Fibroblast of upper back skin (primary cell): Measurements from ENCODE around the gene LRRC3C.

Experiments
- DNase-seq: peaks from one replicate; pipeline ENCODE4 v3.0.0-alpha.2; 2013

The LRRC3C gene

DNA sequence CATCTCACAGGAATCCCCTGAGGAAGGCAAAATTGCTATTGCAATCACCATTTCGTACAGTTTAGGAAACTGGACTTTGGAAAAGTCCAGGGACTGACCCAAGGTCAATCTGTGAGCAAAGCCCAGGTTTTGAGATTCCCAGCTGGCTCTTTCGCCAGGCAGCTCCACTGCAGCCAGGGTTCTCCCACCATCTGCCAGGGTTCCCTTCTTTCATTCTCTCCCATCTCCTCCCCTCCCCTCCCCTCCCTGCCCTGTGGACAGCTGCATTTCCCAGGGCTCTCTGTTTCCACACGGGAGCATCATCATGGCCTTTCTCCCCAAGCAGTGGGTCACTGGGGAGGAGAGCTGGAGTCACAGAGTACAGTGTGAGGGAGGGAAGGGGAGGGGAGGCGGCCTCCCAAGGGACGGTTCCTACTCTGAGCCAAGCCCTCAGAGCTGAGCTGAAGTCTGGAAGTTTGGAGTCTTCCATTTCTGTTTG lies 23.4 kb downstream of the LRRC3C start:
- no peak for DNase-seq

DNA sequence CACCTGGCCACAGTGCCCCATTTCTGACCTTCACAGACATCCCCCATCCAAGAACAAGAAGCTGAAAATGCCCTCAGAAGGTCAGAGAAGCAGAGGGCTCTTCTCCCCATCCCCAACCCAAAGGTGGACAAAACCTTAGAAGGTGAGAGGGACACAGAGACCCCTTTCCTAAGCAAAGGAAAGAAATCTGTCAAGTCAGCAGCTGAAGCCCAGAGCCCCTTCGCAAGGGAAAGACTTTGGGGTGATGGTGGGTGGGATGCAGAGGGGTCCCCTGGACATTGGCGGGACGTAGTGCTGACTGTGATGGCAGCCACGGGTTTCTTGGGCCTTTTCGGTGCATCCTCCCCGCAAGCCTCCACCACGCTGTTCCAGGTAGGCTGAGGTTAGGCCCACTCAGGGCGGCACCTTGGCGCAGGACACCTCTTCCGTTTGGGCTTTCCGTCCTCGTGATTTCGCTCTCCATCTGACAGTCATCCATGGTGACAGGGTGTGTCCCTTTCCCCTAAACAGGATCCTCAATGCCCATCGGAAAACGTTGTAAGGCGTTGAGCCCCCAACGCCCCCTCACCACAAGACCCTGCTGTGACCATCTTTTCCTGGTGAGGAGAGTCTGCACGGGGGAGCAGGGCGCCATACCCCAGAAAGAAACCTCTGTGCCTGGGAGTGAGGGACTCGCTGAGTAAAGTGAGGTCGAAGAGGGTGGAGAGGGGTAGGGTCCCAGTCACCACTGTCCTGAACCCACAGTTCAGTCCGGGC lies 24.6 kb downstream of the LRRC3C start:
- no peak for DNase-seq

DNA sequence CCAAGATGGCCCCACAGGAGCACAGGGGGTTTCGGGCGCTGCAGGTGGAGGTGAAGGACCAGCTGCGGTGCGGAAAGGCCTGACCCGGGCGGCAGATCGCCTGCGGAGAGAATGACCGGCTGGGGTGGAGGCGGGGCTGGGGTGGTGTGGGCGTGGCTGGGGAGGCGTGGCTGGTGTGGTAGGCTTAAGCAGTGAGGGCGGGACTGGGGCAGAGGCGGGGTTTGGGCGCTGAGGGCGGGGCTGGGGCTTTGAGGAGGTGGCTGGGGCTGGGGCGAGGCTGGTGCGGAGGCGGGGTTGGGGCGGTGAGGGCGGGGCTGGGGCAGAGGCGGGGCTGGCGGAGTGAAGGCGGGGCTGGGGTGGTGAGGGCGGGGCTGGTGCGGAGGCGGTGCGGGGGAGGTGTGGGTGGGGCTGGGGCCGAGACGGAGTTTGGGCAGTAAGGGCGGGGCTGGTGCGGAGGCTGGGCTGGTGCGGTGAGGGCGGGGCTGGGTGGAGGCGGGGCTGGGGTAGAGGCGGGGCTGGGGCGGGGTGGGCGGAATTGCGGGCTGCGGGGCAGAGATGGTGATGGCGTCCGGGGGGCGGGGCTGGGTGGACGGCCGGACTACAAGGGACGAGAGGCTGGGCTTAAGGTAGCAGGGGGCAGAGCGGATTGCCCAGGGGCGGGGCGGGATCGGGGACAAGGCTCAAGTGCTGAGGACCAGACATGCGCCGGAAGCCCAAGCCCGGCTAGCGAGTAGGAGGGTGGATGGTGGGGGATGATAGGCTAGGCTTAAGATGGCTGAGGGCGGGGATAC lies 25.3 kb downstream of the LRRC3C start:
- peak; percentile 92 for DNase-seq

DNA sequence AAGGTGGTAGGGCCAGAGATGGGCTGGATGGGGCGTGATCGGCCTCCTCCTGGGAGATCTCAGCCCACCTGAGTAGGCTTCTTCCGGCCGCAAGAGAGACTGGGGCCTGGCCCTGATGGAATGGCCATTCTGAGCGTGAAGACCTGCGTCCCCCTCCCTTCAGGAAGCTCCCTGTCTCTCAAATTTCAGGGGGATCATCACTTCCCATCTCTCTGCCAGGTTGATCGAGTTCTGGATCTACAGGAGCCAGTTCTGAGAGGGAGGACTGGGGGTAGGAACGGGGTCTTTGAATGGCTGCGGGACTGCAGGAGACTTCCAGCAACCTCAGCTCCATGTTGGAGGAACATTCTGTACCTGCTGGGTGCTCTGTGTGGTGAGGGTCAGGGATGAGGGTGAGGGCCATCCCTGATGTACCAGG lies 25.9 kb downstream of the LRRC3C start:
- no peak for DNase-seq

DNA sequence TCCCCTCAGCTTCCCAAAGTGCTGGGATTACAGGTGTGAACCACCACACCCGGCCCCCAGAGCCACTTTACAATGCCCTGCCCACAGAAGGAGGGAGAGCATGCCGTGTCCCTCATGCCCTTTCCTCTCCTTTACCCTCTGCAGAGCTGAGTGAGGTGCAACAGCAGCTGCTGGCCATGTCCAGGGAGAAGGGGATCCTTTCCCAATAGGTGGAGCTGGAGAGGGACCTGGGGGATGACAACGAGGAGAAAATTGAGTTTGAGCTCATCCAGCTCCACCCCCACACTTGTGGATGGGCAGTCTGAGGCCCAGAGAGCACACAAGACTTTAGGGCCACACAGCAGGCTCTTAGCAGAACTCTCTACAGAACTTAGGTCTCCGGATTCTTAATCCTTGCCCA lies 27.3 kb downstream of the LRRC3C start:
- no peak for DNase-seq

DNA sequence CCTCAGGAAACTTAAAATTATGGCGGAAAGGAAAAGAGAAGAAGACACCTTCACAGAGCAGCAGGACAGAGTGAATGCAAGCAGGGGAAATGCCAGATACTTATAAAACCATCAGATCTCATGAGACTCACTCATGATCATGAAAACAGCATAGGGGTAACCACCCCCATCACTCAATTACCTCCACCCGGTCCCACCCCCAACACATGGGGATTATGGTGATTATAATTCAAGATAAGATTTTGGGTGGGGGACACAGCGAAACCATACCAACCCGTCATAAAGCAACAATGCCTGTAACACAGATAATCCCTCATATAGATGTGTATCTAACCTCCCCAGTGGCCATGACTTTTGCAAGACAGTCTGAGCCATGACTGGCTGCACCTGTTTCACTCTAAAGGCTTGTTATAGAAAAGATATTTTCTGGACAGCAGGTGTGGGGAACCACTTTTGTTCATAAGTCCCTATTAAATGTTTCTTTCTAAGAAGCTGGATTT lies 28.2 kb downstream of the LRRC3C start:
- no peak for DNase-seq

DNA sequence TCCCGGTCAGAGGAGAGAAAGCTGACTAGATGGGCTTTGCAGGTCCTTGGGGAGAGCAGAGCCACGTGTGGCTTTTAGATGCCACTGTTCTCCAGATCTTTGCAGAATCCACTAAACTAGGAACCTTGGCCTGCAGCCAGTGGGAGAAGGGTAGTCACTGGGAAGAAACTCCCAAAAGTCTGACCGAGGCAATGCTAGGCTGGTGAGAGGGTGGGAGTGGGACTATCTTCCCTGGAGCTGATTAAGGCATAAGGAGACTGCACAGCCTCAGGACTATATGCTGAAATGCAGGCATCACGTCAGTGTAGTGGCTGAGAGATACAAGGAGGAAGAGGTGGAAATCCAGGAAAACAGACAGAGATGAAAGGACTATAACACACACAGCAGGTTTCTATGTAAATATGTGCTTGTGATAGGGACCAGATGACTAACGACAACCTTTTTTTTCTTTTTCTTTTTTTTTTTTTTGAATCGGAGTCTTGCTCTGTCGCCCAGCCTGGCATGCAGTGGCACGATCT lies 33.1 kb downstream of the LRRC3C start:
- DNase-seq, result no peak

DNA sequence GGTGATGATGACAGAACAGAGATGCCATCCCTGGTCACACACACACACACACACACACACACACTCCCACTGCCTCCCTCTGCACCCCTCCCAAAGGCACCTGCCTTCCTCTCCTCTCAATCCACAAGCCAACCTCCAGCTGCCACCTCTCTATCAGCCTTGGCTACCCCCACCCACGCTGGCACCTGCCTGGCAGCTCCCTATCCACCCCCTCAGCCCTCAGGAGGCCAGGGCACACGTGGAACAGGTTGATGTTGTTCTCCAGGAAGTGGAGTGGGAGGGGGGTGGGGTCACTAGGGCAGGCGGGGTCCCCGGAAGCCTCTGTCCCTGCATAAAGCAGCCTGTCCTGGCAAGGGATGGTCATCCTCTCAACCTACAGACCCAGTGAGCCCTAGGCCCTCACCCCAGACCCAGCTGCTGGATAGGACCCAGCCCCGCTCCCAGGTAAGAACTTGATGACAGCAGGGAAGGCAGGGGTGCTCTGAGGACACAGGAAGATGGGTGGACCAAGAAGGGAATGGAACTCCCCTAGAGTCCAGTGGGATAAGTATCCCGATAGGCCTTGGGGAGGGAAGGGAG lies 35.2 kb downstream of the LRRC3C start, which contains the start of gene GSDMA:
Gene GSDMA (plus strand): TSS at position 363 of the 579 bp plus-strand sequence. CDS start 2,684 bp downstream, outside the sequence.
- DNase-seq, result no peak

DNA sequence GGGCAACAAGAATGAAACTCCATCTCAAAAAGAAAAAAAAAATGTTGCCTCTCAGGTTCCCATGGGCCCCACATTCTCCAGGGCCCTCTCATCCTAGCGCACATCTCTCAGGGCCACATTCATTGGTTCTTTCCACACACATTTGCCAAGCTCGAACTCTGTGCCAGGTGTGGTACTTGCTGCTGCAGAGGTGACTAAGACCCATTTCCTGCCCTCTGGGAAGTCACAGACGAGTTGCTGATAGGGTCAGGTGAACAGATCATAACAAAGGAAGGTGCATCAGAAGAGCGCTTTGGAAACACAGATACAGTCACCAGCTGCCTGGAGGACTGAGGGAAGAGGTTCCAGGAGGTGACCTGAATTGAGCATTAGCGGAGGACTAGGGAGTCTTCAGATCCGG lies 36.3 kb downstream of the LRRC3C start:
- no peak for DNase-seq

DNA sequence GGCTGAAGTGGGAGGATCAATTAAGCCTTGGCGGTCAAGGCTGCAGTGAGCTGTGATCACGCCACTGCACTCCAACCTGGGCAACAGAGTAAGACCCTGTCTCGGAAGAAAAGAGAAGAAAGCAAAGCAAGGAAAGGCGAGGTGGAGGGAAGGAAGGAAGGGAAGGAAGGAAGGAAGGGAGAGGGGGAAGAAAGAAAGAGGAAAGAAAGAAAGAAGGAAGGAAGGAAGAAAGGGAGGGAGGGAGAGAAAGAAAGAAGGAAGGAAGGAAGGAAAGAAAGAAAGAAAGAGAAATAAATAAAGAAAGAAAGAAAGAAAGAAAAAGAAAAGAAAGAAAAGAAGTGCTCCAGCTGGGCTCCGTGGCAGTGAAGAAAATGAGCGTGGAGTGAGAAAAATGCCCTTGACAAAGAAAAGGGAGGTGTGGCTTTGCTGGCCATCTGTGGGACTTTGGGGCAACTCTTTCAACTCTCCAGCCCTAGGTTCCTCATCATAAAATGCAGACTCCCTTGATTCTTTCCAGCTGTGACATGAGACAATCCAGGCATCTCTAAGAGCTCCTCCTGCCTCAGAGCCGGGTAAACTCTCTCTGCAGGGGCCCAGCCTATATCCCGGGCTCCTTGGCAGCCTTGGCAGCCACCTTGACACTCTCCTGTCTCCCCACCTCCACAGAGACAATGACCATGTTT lies 37.6 kb downstream of the LRRC3C start:
- no peak for DNase-seq

DNA sequence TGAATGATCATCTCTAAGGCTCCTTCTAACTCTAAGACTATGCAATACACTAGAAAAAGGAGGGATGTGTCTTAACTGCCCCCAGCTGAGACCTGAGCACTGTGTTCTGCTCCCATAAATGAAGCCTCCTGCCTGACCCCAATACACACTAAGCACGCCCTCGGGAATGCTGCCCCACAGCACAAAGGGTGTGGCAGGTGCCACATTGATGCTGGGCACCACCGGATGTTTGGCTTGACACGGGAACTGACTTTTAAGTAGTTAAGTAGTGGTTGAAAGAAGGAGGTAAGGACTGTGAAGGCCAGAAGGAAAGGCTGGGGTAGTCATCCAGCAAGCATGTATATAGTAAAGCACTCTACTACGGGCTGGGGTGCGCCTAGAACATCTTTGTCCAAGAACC lies 39.2 kb downstream of the LRRC3C start:
- DNase-seq, result no peak

DNA sequence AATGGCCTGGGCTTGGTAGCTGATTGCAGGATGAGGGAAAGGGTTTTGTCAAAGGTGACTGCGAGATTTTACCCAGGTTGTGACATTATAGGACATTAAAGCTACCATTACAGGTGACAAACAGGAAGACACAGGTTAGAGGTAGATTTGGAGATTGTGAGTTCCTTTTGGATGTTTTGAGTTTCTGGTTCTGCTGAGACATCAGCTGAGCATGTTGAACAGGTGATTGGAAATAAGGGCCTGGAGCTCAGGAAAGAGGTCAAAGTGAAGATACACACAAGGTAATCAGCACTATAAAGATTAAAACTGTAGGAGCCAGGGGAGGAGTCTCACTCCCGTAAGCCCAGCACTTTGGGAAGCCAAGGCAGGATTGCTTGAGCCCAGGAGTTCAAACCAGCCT lies 41.2 kb downstream of the LRRC3C start:
- no peak for DNase-seq

DNA sequence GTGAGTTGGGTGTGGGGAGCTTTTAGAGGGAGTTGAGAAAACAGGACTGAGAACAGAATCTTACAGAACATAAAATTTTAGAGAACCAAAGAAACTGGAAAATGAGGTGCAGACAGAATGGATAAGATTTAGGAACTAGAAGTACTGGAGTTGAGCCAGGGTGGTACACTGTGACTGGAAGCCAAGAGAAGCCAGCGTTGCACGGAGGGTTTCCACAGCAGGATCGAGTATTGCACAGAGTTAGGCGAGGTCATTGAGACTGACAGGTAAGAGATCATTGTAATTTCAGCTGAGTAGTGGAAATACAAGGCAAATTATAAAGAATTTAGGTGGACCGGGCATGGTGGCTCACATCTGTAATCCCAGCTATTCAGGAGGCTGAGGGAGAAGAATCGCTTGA lies 41.8 kb downstream of the LRRC3C start:
- no peak for DNase-seq

DNA sequence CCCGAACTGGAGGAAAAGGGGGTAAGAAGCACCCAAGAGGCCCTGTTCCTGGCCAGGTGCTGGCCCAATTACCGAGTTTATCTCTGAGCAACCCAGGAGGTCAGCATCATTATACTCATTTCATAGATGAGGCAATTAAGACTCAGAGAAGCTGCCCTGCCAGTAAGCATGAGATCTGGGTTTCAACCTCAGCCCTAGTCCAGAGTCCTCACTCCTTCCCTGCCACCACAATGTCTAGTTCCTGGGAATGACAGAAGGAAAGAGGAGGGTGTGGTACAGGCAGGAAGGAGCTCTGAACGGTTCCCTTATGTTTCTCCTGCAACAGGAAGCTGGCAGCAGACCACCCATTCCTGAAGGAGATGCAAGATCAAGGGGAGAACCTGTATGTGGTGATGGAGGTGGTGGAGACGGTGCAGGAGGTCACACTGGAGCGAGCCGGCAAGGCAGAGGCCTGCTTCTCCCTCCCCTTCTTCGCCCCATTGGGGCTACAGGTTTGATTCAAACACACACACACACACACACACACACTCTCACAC lies 42.7 kb downstream of the LRRC3C start:
- DNase-seq, result no peak

DNA sequence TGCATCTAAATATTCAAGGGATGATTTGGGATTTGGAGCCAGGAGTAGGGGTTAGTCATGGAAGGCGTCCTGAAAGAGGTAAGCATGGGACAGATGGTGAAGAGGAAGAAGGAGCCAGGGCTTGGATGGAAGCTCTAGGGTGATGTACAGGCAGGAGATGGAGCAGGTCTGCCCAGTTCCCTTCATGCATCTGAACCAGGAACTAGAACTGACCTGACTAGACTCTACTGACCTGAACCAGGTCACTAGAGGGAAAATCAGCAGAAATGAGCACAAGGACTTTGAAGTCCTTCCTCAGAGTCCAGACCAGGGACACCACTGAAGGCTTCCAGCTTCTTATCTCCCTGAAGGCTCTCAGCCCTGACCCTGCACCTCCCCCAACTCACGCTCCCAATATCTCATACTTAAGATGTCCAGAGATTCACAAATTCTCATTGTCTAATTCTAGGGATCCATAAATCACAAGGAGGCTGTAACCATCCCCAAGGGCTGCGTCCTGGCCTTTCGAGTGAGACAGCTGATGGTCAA lies 43.6 kb downstream of the LRRC3C start:
- DNase-seq, result no peak

DNA sequence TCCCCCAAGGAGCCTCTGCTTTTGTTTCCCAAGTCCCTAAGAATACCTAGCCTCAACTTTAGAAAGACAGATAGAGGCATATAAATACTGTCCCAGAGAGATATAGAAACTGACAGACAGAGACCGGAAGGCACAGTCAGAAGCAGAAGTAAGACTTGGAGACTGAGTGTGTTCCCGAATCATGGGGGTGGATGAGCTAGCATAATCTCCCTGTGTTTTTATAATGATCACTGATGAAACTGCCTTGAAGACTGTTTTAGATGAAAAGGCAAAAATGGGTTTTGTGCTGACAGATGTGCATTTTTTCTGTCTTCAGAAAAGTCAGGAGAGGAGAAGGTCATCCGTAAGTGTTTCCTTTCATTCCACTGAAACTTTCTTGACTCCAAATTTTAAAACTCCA lies 44.7 kb downstream of the LRRC3C start:
- DNase-seq, result peak; percentile 13

DNA sequence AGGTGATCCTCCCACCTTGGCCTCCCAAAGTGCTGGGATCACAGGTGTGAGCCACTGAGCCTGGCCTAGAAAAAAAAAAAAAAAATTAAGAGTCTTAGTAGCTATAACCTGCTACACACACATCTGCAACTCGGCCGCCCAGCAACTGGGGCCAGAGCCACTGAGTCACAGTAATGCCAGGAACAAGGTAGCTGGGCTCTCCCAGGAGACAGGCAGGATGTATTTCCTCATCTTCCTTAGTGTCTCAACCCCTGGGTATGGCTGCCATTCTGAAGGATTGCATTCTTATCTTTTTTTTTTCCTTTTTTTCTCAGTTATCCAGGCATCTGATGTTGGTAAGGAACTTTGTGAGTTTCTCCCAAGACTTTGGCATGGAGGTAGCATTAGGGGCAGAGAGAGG lies 46.0 kb downstream of the LRRC3C start:
- DNase-seq, result peak; percentile 29

DNA sequence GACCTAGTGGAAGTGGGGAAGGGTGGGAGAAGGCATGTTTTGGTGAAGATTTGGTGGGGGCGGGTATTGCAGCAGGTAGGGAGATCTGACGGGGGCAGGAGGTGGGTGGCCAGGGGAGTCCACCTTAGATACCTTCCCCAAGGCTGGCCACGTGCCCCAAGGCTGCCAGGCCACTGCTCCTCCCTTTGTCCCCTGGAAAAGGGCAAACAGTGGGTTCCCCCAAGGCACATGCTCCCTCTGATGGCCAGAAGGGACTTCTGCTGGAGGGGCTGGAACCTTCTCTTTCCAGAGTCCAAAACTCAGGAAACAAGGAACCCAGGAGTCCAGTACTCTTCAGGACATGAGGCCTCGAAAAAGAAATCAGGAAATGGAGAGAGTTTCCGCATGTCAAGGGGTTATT lies 46.9 kb downstream of the LRRC3C start:
- no peak for DNase-seq

DNA sequence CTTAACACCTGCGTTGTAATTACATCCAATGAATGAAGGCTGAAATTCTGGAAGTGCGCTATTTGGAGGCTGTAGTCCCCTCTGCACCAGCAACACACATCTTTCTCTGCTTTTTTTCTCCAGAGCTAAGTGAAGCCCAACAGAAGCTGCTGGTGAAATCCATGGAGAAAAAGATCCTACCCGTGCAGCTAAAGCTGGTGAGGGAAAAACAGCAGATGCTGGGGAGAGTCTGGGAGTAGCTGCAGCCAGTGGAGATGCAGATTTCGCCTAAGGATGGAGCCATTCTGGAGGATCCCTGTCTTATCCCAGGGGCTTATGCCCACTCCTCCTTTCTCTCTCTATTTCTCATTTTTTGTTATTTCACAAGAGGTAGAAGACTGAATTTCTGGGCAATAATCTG lies 48.3 kb downstream of the LRRC3C start:
- DNase-seq, result no peak

DNA sequence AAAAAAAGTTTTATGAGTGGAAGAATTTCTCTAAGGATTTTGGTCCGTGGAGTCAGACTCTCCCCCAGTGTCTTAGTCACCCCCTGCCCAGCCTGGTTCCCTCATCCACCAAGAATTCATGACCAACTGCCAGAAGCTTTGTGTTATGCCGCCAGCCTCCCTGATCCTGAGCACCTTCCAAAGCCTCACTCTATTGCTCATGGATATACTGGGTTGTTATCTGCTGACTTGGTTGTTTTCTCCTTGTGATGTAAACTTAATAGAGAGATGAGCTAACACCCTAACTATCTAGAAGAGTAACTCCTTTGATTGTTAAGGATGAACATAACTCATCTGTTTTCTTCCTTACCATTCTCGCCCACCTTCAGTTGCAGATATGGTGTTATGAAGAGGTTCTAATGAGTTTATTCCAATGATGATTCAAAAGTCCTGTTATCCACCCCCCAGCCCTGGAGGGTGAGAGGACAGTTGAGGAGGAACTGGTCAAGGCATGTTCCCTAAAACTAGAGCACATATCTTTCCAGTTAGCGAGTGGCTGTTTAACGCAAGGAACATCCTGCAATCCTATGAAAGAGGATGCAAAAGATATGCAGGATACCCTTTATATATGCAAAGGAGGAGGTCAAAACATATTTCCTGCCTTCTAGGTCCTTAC lies 51.6 kb downstream of the LRRC3C start:
- peak; percentile 90 for DNase-seq

DNA sequence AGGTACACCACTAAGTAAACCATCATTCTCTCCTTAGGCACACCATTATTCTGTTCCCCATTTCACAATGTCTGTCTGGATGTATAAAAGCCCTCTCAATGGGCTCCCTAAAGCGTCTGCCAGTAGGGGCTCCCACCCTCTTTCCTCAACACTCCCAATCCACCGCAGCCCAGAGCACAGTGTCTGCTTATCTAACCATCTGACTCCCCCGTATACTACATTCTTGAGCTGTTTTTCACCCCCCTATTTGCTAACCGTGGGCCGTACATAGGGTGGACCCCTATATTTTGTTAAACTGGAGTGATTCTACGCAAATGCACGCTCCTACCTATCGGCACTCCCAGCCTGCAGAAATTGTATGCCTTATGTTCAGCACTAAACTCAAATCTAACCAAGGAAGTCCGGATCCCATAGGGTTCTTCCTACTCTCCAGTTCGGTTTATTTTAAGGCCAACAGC lies 52.4 kb downstream of the LRRC3C start:
- peak; percentile 42 for DNase-seq
